GM21737 (cell line): ENCODE data around the gene S1PR4.
"Not testable (repeated sequence)": the region's sequence is repeated elsewhere in the genome, so short reads cannot be mapped to it uniquely, and the experiment has no call there.

Experiments used
- ATAC-seq: cut with Tn5 transposase; IDR thresholded peaks from one replicate; pipeline ENCODE4 v1.9.1; 2021; ENCODE audit warnings: mild to moderate bottlenecking, moderate library complexity; ENCODE audit not compliant: unreplicated experiment

S1PR4 gene

GRCh38 chr19:3210347-3211017 lies 31.9 kb downstream of the S1PR4 start:
- ATAC-seq: no peak

- no peak for ATAC-seq
These were observed 32.6 kb downstream of the S1PR4 start for GRCh38 chr19:3211191-3211590.

DNA sequence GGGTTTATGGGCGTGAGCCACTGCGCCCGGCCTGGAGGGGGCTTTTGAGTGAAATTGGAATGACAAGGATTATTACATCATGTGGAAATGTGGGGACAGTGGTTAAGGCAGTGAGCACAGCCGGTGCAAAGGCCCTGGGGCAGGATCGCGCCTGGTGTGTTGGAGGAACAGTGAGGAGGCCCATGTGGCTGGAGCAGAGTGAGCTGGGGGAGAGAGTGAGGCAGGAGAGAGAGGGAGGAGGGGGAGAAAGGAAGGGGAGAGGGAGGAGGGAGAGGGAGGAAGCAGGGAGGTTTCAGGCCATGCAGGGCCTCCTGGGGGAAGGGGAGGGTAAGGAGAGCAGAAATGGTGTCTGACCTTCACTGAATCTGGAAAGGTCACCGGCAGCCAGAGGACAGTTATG lies 34.6 kb downstream of the S1PR4 start:
- no peak for ATAC-seq

DNA sequence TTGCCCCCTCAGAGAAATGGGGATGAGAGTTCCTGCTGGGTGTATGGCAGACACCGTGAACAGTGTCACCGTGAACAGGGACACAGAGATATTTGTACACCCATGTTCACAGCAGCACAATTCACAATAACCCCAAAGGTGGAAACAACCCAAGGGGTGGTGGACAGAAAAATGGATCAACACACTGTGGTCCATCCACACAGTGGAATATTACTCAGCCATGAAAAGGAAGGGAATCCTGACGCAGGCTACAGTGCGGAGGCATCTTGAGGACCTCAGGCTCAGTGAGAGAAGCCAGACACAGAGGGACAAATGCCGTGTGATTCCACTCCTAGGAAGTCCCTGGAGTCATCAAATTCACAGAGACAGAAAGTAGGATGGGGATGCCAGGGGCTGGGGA lies 38.3 kb downstream of the S1PR4 start:
- no peak for ATAC-seq

- no peak for ATAC-seq
These were observed 42.0 kb downstream of the S1PR4 start for GRCh38 chr19:3220576-3220975.

DNA sequence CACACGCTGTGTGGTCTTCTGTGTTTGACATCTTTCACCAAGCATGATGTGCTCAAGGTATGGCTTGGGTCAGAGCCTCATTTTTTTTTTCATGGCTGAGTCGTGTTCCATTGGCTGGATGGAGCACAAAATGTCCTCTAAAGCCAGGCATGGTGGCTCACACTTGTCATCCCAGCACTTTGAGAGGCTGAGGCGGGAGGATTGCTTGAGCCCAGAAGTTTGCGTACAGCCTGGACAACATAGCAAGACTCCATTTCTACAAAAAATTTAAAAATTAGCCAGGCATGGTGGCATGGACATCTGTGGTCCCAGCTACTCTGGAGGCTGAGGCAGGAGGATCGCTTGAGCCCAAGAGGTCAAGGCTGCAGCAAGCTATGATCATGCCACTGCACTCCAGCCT lies 43.0 kb downstream of the S1PR4 start:
- not testable (repeated sequence) for ATAC-seq

GRCh38 chr19:3222709-3223108 lies 44.1 kb downstream of the S1PR4 start:
- no peak for ATAC-seq

GRCh38 chr19:3224346-3225168 lies 46.0 kb downstream of the S1PR4 start, which contains the start of gene CELF5:
Gene CELF5, plus strand, starts transcription at chr19:3224661. Its CDS starts 79 bp downstream, at chr19:3224740.
- ATAC-seq: no peak

DNA sequence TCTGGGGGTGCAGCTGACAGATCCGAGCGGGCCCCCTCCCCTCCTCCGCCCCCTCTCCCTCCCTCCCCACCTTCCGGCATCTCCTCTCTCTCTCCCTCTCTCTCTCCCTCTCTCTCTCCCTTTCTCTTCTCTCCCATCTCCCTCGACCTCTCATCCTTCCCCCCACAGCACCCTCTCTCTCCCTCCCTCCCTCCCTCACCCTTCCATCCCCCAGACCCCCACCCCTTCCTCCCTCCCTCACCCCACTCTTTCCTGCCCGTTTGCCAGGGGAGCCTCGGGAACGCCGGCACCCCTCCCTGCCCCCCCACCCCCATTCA lies 46.6 kb downstream of the S1PR4 start:
- ATAC-seq: no peak

- ATAC-seq: no peak
These were observed 47.1 kb downstream of the S1PR4 start for GRCh38 chr19:3225677-3226093.

DNA sequence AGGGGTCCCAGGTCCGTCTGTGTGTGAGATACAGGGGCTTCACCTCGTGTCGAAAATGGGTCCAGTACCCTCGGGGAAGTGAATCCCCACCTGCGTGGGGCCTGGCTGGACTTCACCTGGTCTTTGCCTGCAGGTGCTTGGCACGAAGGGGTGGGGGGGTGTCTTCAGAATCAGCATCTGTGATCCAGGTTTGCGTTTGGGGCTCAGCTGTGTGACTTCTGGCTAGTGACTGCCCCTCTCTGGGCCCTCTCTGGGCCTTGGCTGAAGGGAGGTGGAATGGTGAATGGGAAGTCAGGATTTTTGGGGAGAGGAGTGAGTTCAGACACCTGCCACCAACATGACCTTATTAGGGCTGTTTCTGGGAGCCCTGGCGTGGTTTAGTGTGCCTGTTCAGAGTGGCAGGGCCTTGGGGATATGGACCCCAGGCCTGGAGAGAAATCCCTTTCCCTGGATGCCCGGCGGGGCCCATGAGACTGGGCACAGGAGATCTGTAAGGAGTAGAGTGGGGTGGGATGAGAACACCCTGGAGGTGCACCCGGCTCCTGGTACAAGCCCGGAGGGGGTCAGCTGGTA lies 48.6 kb downstream of the S1PR4 start:
- no peak for ATAC-seq

DNA sequence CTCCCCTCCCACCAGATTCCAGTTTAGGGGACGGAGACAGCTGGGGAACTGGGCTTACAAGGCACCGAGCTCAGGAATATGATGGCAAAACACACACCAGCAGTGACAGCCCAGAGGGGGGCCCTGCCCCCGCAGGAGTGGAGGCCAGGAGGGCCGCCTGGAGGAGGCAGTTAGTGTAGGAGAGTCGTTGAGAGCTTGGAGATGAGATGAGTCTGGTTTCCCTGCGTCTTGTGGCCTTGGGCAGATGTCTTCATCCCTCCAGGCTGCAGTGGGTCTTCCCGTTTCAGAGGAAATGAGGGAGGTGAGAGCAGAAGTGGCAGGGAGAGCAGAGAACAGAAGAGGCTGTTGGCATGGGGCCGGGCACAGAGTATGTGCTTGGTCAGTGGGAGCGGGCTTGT lies 50.8 kb downstream of the S1PR4 start:
- ATAC-seq: no peak
